DND-41 (cell line): ENCODE data around the gene GLP2R.

Experiments used
- EZH2 ChIP-seq: IDR thresholded peaks from 3 replicates; pipeline ENCODE4 v1.6.1; 2012; ENCODE audit warnings: borderline replicate concordance, low read depth, mild to moderate bottlenecking, moderate library complexity, low read length, inconsistent platforms; ENCODE audit not compliant: severe bottlenecking
- TF ChIP-seq, protein P1 (sequence below): IDR thresholded peaks from 2 replicates; pipeline ENCODE4 v1.5.1; 2012; ENCODE audit warnings: borderline replicate concordance, low read length, moderate library complexity, mild to moderate bottlenecking; ENCODE audit not compliant: poor library complexity, severe bottlenecking; ENCODE audit errors: extremely low read depth

DNA sequence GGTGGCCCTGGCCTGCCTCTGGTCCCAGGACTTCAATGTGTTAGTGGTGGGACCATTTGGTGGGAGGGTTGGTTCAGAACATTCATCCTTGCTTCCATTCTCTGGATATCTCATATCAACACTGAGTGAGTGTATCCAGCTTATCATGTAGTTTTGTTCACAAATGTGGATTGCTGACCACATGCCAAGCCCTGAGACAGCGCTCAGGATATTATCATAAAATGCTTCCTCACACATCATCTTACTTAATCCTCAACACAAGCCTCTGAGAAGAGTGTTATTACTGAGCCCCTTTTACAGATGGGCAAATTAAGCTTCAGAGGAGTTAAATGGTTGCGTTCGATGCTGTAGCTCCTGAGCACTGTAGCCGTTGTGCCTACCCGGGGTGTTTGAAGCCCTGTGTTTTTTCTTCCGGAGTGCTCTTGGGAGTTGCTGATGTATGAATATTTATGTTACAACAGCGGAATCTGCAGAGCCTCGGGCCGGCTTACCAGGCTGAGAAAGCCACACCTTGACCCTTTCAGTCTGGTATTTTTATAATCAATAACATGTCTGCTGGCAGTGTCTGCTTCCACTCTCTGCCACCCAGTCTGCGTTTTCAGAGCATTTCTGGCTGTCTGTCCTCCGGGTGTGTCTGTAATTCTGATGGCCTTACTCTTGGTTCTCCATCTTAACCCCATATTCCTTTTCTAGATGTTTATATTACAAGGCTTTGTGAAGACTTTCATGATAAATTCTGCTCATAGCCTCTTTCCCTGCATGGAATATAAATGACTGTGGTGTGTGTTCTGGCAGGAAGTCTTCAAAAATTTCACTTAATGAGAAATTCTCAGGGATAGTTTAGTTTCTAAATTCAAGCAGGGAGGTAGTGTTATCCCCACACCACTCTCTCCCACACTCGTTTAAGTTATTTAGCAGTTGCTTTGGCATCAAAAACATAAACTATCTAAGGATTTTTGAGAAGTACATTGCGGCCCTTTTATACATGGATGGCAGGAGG, 2.9 kb downstream of the GLP2R start:
- TF ChIP-seq, protein P1, sequence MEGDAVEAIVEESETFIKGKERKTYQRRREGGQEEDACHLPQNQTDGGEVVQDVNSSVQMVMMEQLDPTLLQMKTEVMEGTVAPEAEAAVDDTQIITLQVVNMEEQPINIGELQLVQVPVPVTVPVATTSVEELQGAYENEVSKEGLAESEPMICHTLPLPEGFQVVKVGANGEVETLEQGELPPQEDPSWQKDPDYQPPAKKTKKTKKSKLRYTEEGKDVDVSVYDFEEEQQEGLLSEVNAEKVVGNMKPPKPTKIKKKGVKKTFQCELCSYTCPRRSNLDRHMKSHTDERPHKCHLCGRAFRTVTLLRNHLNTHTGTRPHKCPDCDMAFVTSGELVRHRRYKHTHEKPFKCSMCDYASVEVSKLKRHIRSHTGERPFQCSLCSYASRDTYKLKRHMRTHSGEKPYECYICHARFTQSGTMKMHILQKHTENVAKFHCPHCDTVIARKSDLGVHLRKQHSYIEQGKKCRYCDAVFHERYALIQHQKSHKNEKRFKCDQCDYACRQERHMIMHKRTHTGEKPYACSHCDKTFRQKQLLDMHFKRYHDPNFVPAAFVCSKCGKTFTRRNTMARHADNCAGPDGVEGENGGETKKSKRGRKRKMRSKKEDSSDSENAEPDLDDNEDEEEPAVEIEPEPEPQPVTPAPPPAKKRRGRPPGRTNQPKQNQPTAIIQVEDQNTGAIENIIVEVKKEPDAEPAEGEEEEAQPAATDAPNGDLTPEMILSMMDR = no peak
- TF ChIP-seq EZH2 = no peak
